Small intestine (tissue), 7 donors: ENCODE results near the gene PRKAG2. TPM values are rescaled to one million over a fixed set of nuclear protein-coding genes. Genes with fewer than 3 reads are reported as not detected.
"Not testable (repeated sequence)": the region's sequence is repeated elsewhere in the genome, so short reads cannot be mapped to it uniquely, and the experiment has no call there.

Source experiments
- DNase-seq, 2 donors: peaks; one replicate each; pipeline versions ENCODE4 v3.0.0 to v3.0.0-alpha.2; 2013
- FAIRE-seq: peaks from 2 replicates; lab custom pipeline; 2012; peaks lifted over from hg19 to GRCh38; lab: Jason Lieb, UNC
- H3K27ac ChIP-seq, 3 donors: one replicate each; pipeline ENCODE4 v1.5.1; 2013; ENCODE audit warnings: low read length in 2 of 3, mild to moderate bottlenecking in 2 of 3, control low read depth in 1 of 3, inconsistent platforms in 1 of 3, low read depth in 1 of 3, moderate library complexity in 1 of 3
- H3K27me3 ChIP-seq, 3 donors: one replicate each; pipeline ENCODE4 v1.6.1; 2013; ENCODE audit warnings: low read length in 3 of 3, inconsistent platforms in 1 of 3; ENCODE audit not compliant: control insufficient read depth in 3 of 3, insufficient read depth in 3 of 3
- H3K36me3 ChIP-seq, 3 donors: one replicate each; pipeline ENCODE4 v1.6.1; 2013; ENCODE audit warnings: low read length in 3 of 3, inconsistent platforms in 1 of 3, low read depth in 1 of 3, mild to moderate bottlenecking in 1 of 3, moderate library complexity in 1 of 3; ENCODE audit not compliant: control insufficient read depth in 3 of 3, insufficient read depth in 2 of 3
- H3K4me1 ChIP-seq, 3 donors: one replicate each; pipeline ENCODE4 v1.6.1; 2013; ENCODE audit warnings: low read length in 2 of 3, inconsistent platforms in 1 of 3, low read depth in 1 of 3, mild to moderate bottlenecking in 1 of 3, moderate library complexity in 1 of 3; ENCODE audit not compliant: control insufficient read depth in 3 of 3, insufficient read depth in 2 of 3
- H3K4me3 ChIP-seq, 3 donors: one replicate each; pipeline ENCODE4 v1.5.1; 2013; ENCODE audit warnings: low read length in 3 of 3, control low read depth in 1 of 3, inconsistent platforms in 1 of 3, low read depth in 1 of 3, mild to moderate bottlenecking in 1 of 3, moderate library complexity in 1 of 3
- H3K9me3 ChIP-seq, 2 donors: one replicate each; pipeline ENCODE4 v1.6.1; 2013; ENCODE audit warnings: low read depth in 1 of 2, low read length in 1 of 2; ENCODE audit not compliant: control insufficient read depth in 2 of 2, insufficient read depth in 1 of 2
- WGBS, 3 donors: extraction: QIAGEN DNeasy Blood & Tissue Kit; methylation state at CpG; one replicate each; pipeline ENCODE4 v1.1.7; 2013; 5-methylcytosine and 5-hydroxymethylcytosine counted together
- polyA plus RNA-seq, 4 donors: library from polyadenylated mRNA; stranded (reverse) in 3 of 4; unstranded in 1 of 4; fragments of 200-250 nt in 3 of 4; fragments of 120-200 nt in 1 of 4; gene quantifications; one replicate each; pipeline versions ENCODE4 v1.2.1 to v1.2.3, GENCODE V29; 2013
- donor health status: healthy with polysubstance abuse.
- donor health status: control.
- donor health status: control.
- donor health status: Bipolar disorder and iron deficiency.
- donor health status: healthy.

PRKAG2 gene
- polyA plus RNA-seq, 4 donors: 26.3 to 57.9 (median 49.4) TPM

DNA sequence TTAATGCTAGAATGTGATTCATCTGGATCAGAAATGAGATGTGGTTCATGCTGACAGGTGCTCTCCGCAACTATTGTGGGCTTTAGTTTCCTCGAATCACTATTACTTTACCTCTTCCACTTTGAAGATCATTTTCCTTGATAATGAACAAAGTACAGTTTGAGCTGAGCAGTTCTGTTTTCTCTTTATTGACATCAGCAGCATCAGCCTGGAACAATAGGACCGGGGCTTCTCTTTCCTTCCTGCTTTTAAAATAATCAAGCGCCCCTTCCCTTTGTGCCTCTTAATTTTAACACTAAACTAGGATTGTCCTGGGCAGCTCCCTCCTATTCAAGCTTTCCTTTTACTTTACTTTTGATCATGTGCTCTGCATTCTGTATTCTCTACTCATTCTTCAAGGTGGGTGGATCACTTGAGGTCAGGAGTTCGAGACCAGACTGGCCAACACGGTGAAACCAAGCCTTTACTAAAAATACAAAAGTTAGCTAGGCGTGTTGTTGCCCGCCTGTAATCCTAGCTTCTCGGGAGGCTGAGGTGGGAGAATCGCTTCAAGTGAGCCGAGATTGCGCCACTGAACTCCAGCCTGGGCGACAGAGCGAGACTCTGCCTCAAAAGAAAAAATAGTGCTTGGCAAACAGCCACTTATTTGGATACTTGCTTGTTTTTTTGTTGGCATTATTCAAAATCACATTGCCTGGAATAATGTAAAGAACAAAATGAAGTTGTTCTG, 290.2 kb downstream of the PRKAG2 start:
- no peaks in the 10 kb centered on the region for H3K27me3 ChIP-seq
- H3K4me3 ChIP-seq: no peak overlapping the region
- 81 to 89% (median 86%) methylated on average over 14 of the region's 14 CpGs for WGBS, 3 donors
- no peaks in the 10 kb centered on the region for H3K4me1 ChIP-seq
- H3K36me3 ChIP-seq: peaks cover 0 to 46% (median 4%) of the 10 kb centered on the region in 3 donors
- no peak for DNase-seq
- no peak for FAIRE-seq
- no peaks in the 10 kb centered on the region for H3K9me3 ChIP-seq
- no peak overlapping the region for H3K27ac ChIP-seq

DNA sequence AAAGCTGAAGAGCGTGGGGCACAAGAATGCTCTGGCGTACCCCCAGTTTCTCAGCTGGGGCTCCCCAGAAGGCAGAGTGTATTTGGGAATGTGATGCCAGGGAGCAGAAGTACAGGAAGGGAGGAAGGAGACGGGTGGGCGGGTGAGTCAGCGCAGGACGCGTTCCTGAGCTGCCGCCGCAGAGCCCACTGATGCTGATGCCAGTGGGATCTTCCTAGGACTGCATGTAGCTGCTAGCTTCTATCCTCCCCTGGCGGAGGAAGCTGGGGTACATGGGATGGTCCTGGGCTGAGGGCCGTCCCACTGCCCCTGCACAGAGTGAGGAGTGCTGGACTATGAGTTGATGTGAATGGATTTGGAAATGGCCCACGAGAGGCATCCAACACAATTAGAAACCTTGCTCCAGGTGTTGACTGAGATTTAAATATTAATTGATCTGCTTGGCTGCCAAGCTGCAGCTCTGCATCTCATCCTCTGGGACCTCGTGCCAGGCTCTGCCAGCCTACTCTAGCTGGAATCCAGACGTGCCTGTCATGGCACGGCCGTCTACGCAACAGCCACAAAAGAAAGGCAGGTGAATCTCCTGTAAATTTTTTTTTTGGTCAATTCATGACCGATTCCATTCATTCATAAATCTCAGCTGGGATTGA, 291.0 kb downstream of the PRKAG2 start:
- no peaks in the 10 kb centered on the region for H3K27me3 ChIP-seq
- no peaks in the 10 kb centered on the region for H3K9me3 ChIP-seq
- peaks cover 0 to 38% (median 4%) of the 10 kb centered on the region in 3 donors for H3K36me3 ChIP-seq
- DNase-seq (no peak), FAIRE-seq (no peak)
- 85 to 93% (median 90%) methylated on average over 18 of the region's 18 CpGs for WGBS, 3 donors
- no peak overlapping the region for H3K27ac ChIP-seq
- H3K4me3 ChIP-seq: no peak overlapping the region
- no peaks in the 10 kb centered on the region for H3K4me1 ChIP-seq

GRCh38 chr7:151581741-151582140, 295.2 kb downstream of the PRKAG2 start:
- Histone ChIP-seq H3K27me3 (no peaks in the 10 kb centered on the region), H3K27ac (no peak overlapping the region), H3K4me3 (no peak overlapping the region), H3K36me3 (peaks cover 0 to 25% (median 6%) of the 10 kb centered on the region in 3 donors), H3K9me3 (peaks cover 0 to 17% of the 10 kb centered on the region in 2 donors), H3K4me1 (no peaks in the 10 kb centered on the region)
- FAIRE-seq (no peak), DNase-seq (no peak)
- whole genome bisulfite sequencing, 3 donors: 90 to 96% (median 94%) methylated on average over 8 of the region's 8 CpGs

DNA sequence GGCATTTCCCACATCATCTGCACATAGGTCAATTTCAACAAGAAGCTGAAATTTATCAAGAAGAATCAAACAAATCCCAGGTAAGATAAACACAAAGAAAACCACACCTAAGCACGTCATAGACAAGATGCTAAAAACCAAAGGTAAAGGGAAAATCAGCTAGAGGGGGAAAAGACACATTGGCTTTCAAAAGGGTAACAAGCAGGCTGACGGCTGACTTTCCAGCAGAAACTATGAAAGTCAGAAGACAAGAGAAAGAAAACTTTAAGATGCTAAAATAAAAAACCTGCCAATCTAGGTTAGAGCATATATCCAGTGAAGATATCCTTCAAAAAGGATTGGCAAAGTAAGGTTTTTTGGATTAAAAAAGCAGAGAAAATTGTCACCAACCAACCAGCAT, 297.3 kb downstream of the PRKAG2 start:
- DNase-seq: no peak
- Histone ChIP-seq H3K4me1 (no peaks in the 10 kb centered on the region), H3K27me3 (no peaks in the 10 kb centered on the region), H3K9me3 (peaks cover 0 to 17% of the 10 kb centered on the region in 2 donors), H3K36me3 (peaks cover 2 to 29% (median 8%) of the 10 kb centered on the region in 3 donors), H3K4me3 (no peak overlapping the region), H3K27ac (no peak overlapping the region)
- 94 to 99% (median 97%) methylated on average over 2 of the region's 2 CpGs for WGBS, 3 donors
- FAIRE-seq: no peak

GRCh38 chr7:151575410-151575809, 301.5 kb downstream of the PRKAG2 start:
- 94% methylated on average over 7 of the region's 7 CpGs for WGBS, 3 donors
- Histone ChIP-seq H3K4me3 (no peak overlapping the region), H3K9me3 (peaks cover 0 to 17% of the 10 kb centered on the region in 2 donors), H3K36me3 (peaks cover 2 to 21% (median 12%) of the 10 kb centered on the region in 3 donors), H3K4me1 (no peaks in the 10 kb centered on the region), H3K27me3 (no peaks in the 10 kb centered on the region), H3K27ac (no peak overlapping the region)
- FAIRE-seq: no peak
- no peak for DNase-seq

DNA sequence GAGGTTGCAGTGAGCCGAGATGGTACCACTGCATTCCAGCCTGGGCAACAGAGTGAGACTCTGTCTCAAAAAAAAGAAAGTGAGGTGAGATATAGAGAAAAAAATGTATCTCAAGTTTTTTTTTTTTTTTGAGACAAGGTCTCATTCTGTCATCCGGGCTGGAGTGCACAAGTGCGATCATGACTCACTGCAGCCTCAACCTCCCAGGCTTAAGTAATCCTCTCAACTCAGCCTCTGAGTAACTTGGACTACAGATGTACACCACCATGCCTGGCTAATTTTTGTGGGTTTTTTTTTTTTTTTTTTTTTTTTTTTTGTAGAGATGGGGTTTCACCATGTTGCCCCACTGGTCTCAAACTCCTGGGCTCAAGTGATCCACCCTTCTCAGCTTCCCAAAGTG, 303.9 kb downstream of the PRKAG2 start:
- not testable (repeated sequence) for DNase-seq, FAIRE-seq, H3K4me3 ChIP-seq, H3K27ac ChIP-seq, H3K27me3 ChIP-seq, H3K9me3 ChIP-seq, H3K4me1 ChIP-seq
- H3K36me3 ChIP-seq: peaks cover 5 to 31% (median 16%) of the 10 kb centered on the region in 3 donors
- WGBS, 3 donors: 93 to 100% (median 95%) methylated on average over 3 of the region's 3 CpGs

DNA sequence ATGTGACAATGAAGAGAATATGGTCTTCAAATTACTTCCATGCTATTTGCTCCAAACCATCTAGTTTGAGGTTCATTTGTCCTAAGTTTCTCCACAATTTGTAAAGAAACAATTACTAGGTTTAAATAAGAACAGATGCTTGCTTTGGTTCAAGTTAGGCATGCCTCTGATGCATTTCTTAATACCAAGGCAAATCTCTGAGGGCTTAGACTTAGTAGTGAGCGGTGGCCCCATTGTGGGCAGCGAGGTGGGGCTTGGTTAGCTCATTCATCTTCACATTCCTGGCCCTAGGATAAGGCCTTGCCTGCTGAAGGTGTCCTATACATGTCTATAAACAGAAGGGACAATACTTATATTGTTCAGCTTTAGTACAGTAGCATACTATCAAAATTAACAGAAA, 304.8 kb downstream of the PRKAG2 start:
- H3K27ac ChIP-seq: no peak overlapping the region
- FAIRE-seq (no peak), DNase-seq (no peak)
- H3K4me1 ChIP-seq: no peaks in the 10 kb centered on the region
- H3K36me3 ChIP-seq: peaks cover 5 to 35% (median 16%) of the 10 kb centered on the region in 3 donors
- WGBS, 3 donors: 98 to 99% (median 98%) methylated on average over 2 of the region's 2 CpGs
- no peaks in the 10 kb centered on the region for H3K27me3 ChIP-seq
- no peaks in the 10 kb centered on the region for H3K9me3 ChIP-seq
- no peak overlapping the region for H3K4me3 ChIP-seq

GRCh38 chr7:151571471-151571870, 305.4 kb downstream of the PRKAG2 start:
- Histone ChIP-seq H3K4me3 (no peak overlapping the region), H3K4me1 (no peaks in the 10 kb centered on the region), H3K27me3 (no peaks in the 10 kb centered on the region), H3K9me3 (no peaks in the 10 kb centered on the region), H3K36me3 (peaks cover 5 to 37% (median 16%) of the 10 kb centered on the region in 3 donors), H3K27ac (no peak overlapping the region)
- DNase-seq (no peak), FAIRE-seq (no peak)
- 87 to 94% (median 91%) methylated on average over 5 of the region's 5 CpGs for WGBS, 3 donors
